Fibroblast of lung (primary cell): ENCODE measurements around the gene SLC12A1.

Experiments used
- EZH2 ChIP-seq: IDR thresholded peaks from 2 replicates; pipeline ENCODE4 v1.5.1; 2012; ENCODE audit warnings: low read length, control low read depth, mild to moderate bottlenecking; ENCODE audit errors: missing control alignments
- TF ChIP-seq, protein P1 (sequence below), 2 donors: IDR thresholded peaks in 1 of 2; conservative IDR thresholded peaks in 1 of 2; 1 replicate in 1 of 2; 2 replicates in 1 of 2; pipeline ENCODE4 v1.5.1; 2011 to 2012; ENCODE audit warnings: low read length in 2 of 2, control low read depth in 1 of 2, inconsistent platforms in 1 of 2, low read depth in 1 of 2, mild to moderate bottlenecking in 1 of 2

DNA sequence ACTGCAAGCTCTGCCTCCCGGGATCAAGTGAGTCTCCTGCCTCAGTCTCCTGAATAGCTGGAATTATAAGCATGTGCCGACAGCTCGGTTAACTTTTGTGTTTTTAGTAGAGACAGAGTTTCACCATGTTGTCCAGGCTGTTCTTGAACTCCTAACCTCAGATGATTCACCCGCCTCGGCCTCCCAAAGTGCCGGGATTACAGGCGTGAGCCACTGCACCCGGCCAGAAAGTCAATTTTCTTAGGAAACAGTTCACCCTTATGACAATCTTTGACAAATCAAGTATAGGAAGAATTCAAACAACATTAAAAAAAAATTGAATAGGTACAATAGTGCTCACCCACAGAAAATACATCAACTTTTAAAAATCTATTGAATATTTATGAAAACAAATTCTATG lies 101.5 kb downstream of the SLC12A1 start:
- TF ChIP-seq, protein P1, sequence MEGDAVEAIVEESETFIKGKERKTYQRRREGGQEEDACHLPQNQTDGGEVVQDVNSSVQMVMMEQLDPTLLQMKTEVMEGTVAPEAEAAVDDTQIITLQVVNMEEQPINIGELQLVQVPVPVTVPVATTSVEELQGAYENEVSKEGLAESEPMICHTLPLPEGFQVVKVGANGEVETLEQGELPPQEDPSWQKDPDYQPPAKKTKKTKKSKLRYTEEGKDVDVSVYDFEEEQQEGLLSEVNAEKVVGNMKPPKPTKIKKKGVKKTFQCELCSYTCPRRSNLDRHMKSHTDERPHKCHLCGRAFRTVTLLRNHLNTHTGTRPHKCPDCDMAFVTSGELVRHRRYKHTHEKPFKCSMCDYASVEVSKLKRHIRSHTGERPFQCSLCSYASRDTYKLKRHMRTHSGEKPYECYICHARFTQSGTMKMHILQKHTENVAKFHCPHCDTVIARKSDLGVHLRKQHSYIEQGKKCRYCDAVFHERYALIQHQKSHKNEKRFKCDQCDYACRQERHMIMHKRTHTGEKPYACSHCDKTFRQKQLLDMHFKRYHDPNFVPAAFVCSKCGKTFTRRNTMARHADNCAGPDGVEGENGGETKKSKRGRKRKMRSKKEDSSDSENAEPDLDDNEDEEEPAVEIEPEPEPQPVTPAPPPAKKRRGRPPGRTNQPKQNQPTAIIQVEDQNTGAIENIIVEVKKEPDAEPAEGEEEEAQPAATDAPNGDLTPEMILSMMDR (conservative IDR thresholded peaks at IDR 0.05 in 1 of 2, IDR thresholded peaks at IDR 0.05 in 1 of 2; ENCODE audit: low read depth in 1 of 2, low read length in 2 of 2) = no peak
- no peak for TF ChIP-seq EZH2
